ENCODE data around the gene PCDH8. TPM values are rescaled to one million over a fixed set of nuclear protein-coding genes. Genes with fewer than 3 reads are reported as not detected.

Gene PCDH8
- total and polyA plus RNA-seq, 2 donors = 0.09 to 1.0 TPM

GRCh38 chr13:52815330-52815729, 33.1 kb downstream of the PCDH8 start:
- Histone ChIP-seq H3K27ac (ENCODE audit: low read depth) (no peak overlapping the region), H3K4me1 (ENCODE audit: insufficient read depth) (no peaks in the 10 kb centered on the region), H3K4me3 (ENCODE audit: low read depth, low read length) (no peak overlapping the region), H3K36me3 (ENCODE audit: insufficient read depth) (no peaks in the 10 kb centered on the region)
- 95% methylated on average over 26 of the region's 26 CpGs for WGBS
- no peak for DNase-seq (ENCODE audit: extremely low spot score)

- no peak for DNase-seq (ENCODE audit: extremely low spot score)
- no peak overlapping the region for H3K4me3 ChIP-seq (ENCODE audit: low read depth, low read length)
- H3K36me3 ChIP-seq (ENCODE audit: insufficient read depth) = no peaks in the 10 kb centered on the region
- WGBS = 81% methylated on average over 3 of the region's 3 CpGs
- H3K4me1 ChIP-seq (ENCODE audit: insufficient read depth) = no peaks in the 10 kb centered on the region
- H3K27ac ChIP-seq (ENCODE audit: low read depth) = no peak overlapping the region
These were observed 35.5 kb downstream of the PCDH8 start for GRCh38 chr13:52812941-52813340.

DNA sequence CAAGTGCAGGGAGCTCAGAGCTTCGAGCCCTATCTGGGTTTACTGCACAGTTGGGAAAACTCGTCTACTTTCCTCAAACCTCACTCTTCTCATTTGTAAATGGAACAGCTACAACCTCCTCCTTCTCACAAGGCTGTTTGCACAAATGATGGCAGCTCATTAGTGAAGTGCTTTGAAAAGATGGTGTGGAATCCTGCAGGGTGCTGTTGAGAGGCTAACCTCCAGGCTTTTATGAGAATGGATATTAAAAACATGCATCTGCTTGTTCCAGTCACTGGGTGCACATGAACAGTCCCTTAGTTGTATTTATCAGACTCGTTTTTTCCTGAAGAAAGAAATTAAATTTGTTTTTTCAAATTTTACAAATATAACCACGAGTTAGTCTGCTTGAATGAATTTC, 36.6 kb downstream of the PCDH8 start:
- Histone ChIP-seq H3K27ac (ENCODE audit: low read depth) (no peak overlapping the region), H3K4me3 (ENCODE audit: low read depth, low read length) (no peak overlapping the region), H3K36me3 (ENCODE audit: insufficient read depth) (no peaks in the 10 kb centered on the region), H3K4me1 (ENCODE audit: insufficient read depth) (no peaks in the 10 kb centered on the region)
- 52% methylated on average over 4 of the region's 4 CpGs for WGBS
- DNase-seq (ENCODE audit: extremely low spot score) = no peak

- no peak for DNase-seq (ENCODE audit: extremely low spot score)
- Histone ChIP-seq H3K4me3 (ENCODE audit: low read depth, low read length) (no peak overlapping the region), H3K4me1 (ENCODE audit: insufficient read depth) (no peaks in the 10 kb centered on the region), H3K27ac (ENCODE audit: low read depth) (no peak overlapping the region), H3K36me3 (ENCODE audit: insufficient read depth) (no peaks in the 10 kb centered on the region)
- WGBS = 75% methylated on average over 3 of the region's 3 CpGs
These were observed 37.9 kb downstream of the PCDH8 start for GRCh38 chr13:52810526-52810925.

DNA sequence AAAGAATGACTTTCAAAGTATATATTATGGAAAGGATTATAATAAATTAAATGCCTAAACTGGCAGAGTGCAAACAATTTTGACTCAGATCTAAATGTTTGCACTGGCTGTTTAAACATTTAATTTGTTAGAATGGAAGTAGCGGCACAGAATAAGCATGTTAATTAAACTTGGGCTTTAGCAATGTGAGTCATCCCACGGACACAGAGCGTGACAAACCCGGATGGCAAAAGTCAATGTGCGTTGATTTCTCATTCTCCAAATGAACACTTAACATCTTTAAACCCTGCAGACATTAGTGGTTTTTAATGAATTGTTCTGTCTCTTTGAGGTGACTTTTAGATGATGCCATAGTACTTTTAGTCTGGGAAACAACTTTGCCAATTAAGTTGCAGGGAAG, 38.4 kb downstream of the PCDH8 start:
- Histone ChIP-seq H3K4me1 (ENCODE audit: insufficient read depth) (no peaks in the 10 kb centered on the region), H3K4me3 (ENCODE audit: low read depth, low read length) (no peak overlapping the region), H3K27ac (ENCODE audit: low read depth) (no peak overlapping the region), H3K36me3 (ENCODE audit: insufficient read depth) (no peaks in the 10 kb centered on the region)
- WGBS = 79% methylated on average over 5 of the region's 5 CpGs
- no peak for DNase-seq (ENCODE audit: extremely low spot score)

DNA sequence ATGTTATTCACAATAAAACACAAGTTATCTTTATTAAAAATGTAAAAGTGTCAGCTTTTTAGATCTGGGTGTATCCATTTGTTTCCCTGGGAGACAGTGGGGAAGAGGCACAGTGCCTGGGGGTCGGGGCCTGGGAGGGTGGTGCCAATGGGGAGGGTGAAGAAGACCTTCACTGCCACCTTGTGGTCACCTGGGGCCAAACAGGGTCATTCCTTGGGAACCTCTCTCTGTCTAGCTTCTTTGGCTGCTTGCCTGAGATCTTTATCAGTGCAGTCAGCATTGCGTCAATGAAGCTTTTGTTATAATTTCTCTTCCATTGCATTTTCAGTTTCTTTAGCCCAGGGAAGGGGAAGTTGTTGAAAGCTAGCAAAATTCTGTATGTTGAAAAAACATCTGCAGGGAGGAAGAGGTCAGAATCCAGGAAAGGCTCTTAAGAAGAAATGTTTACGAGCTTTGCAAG, 39.1 kb downstream of the PCDH8 start:
- no peak overlapping the region for H3K4me3 ChIP-seq (ENCODE audit: low read depth, low read length)
- 13% methylated on average over 3 of the region's 3 CpGs for WGBS
- H3K27ac ChIP-seq (ENCODE audit: low read depth) = no peak overlapping the region
- H3K36me3 ChIP-seq (ENCODE audit: insufficient read depth) = no peaks in the 10 kb centered on the region
- H3K4me1 ChIP-seq (ENCODE audit: insufficient read depth) = no peaks in the 10 kb centered on the region
- peak; percentile 75 for DNase-seq (ENCODE audit: extremely low spot score)

- H3K4me1 ChIP-seq (ENCODE audit: insufficient read depth) = no peaks in the 10 kb centered on the region
- DNase-seq (ENCODE audit: extremely low spot score) = no peak
- H3K4me3 ChIP-seq (ENCODE audit: low read depth, low read length) = no peak overlapping the region
- no peaks in the 10 kb centered on the region for H3K36me3 ChIP-seq (ENCODE audit: insufficient read depth)
- WGBS = 83% methylated on average over 1 of the region's 1 CpG
- no peak overlapping the region for H3K27ac ChIP-seq (ENCODE audit: low read depth)
These were observed 39.6 kb downstream of the PCDH8 start for GRCh38 chr13:52808842-52809219.

GRCh38 chr13:52806029-52806428, 42.4 kb downstream of the PCDH8 start:
- Histone ChIP-seq H3K27ac (ENCODE audit: low read depth) (no peak overlapping the region), H3K4me3 (ENCODE audit: low read depth, low read length) (no peak overlapping the region), H3K4me1 (ENCODE audit: insufficient read depth) (no peaks in the 10 kb centered on the region), H3K36me3 (ENCODE audit: insufficient read depth) (no peaks in the 10 kb centered on the region)
- 35% methylated on average over 6 of the region's 6 CpGs for whole genome bisulfite sequencing
- DNase-seq (ENCODE audit: extremely low spot score) = no peak

- H3K4me3 ChIP-seq (ENCODE audit: low read depth, low read length) = no peak overlapping the region
These were observed 44.2 kb downstream of the PCDH8 start for GRCh38 chr13:52804202-52804641.

DNA sequence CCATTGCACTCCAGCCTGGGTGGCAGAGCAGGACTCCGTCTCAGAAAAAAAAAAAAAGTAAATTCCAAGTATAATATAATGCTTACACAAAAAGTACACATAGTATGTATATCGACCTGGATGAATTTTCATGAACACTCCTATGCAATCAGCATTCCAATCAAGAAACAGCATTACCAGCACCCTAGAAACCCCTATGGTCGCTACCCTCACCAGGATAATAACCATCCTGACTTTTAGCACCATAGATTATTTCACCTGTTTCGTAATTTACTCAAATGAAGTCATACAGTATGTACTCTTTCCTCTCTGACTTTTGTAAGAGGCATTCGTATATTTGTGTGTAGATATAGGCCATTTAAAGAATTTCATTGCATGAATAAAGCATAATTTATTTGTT, 47.6 kb downstream of the PCDH8 start:
- 88% methylated on average over 5 of the region's 5 CpGs for WGBS
- H3K4me3 ChIP-seq (ENCODE audit: low read depth, low read length) = no peak overlapping the region
- no peaks in the 10 kb centered on the region for H3K36me3 ChIP-seq (ENCODE audit: insufficient read depth)
- no peaks in the 10 kb centered on the region for H3K4me1 ChIP-seq (ENCODE audit: insufficient read depth)
- H3K27ac ChIP-seq (ENCODE audit: low read depth) = no peak overlapping the region
- no peak for DNase-seq (ENCODE audit: extremely low spot score)

More at GRCh38 chr13:52804202-52804641, 44.2 kb downstream of the PCDH8 start:
- no peaks in the 10 kb centered on the region for H3K4me1 ChIP-seq (ENCODE audit: insufficient read depth)
- no peak for DNase-seq (ENCODE audit: extremely low spot score)
- no peaks in the 10 kb centered on the region for H3K36me3 ChIP-seq (ENCODE audit: insufficient read depth)
- 46% methylated on average over 3 of the region's 3 CpGs for WGBS
- no peak overlapping the region for H3K27ac ChIP-seq (ENCODE audit: low read depth)

- no peak overlapping the region for H3K27ac ChIP-seq (ENCODE audit: low read depth)
- H3K36me3 ChIP-seq (ENCODE audit: insufficient read depth) = no peaks in the 10 kb centered on the region
- H3K4me3 ChIP-seq (ENCODE audit: low read depth, low read length) = no peak overlapping the region
- DNase-seq (ENCODE audit: extremely low spot score) = no peak
- WGBS = 0% methylated on average over 1 of the region's 1 CpG
- no peaks in the 10 kb centered on the region for H3K4me1 ChIP-seq (ENCODE audit: insufficient read depth)
These were observed 49.5 kb downstream of the PCDH8 start for GRCh38 chr13:52798770-52799430.

GRCh38 chr13:52797176-52797575, 51.3 kb downstream of the PCDH8 start:
- WGBS = 78% methylated on average over 2 of the region's 2 CpGs
- DNase-seq (ENCODE audit: extremely low spot score) = no peak
- H3K36me3 ChIP-seq (ENCODE audit: insufficient read depth) = no peaks in the 10 kb centered on the region
- H3K4me3 ChIP-seq (ENCODE audit: low read depth, low read length) = no peak overlapping the region
- no peak overlapping the region for H3K27ac ChIP-seq (ENCODE audit: low read depth)
- no peaks in the 10 kb centered on the region for H3K4me1 ChIP-seq (ENCODE audit: insufficient read depth)

GRCh38 chr13:52794589-52794988, 53.9 kb downstream of the PCDH8 start:
- Histone ChIP-seq H3K4me1 (ENCODE audit: insufficient read depth) (no peaks in the 10 kb centered on the region), H3K27ac (ENCODE audit: low read depth) (no peak overlapping the region), H3K36me3 (ENCODE audit: insufficient read depth) (no peaks in the 10 kb centered on the region), H3K4me3 (ENCODE audit: low read depth, low read length) (no peak overlapping the region)
- DNase-seq (ENCODE audit: extremely low spot score) = no peak
- 90% methylated on average over 7 of the region's 7 CpGs for WGBS

GRCh38 chr13:52793515-52794061, 54.9 kb downstream of the PCDH8 start:
- no peaks in the 10 kb centered on the region for H3K4me1 ChIP-seq (ENCODE audit: insufficient read depth)
- no peak overlapping the region for H3K27ac ChIP-seq (ENCODE audit: low read depth)
- no peak for DNase-seq (ENCODE audit: extremely low spot score)
- no peaks in the 10 kb centered on the region for H3K36me3 ChIP-seq (ENCODE audit: insufficient read depth)
- WGBS = 71% methylated on average over 7 of the region's 7 CpGs
- no peak overlapping the region for H3K4me3 ChIP-seq (ENCODE audit: low read depth, low read length)

Data from urinary bladder (tissue), 4 donors.